H1 (cell line): ENCODE data around the gene DIP2C. TPM values are rescaled to one million over a fixed set of nuclear protein-coding genes. Genes with fewer than 3 reads are reported as not detected.

Source experiments
- CTCF ChIA-PET: fragments of 300-600 bp; sonication (Branson Sonifier 250); formaldehyde crosslinking; loops from one replicate; lab custom pipeline; 2021; ENCODE audit not compliant: partially characterized antibody; lab: Charles Lee
- POLR2A ChIA-PET: fragments of 300-600 bp; sonication (Branson Sonifier 250); formaldehyde crosslinking; loops from one replicate; lab custom pipeline; 2021; ENCODE audit warnings: inconsistent platforms; ENCODE audit not compliant: partially characterized antibody; lab: Charles Lee
- DNase-seq, 2 experiments: peaks; one replicate each; pipeline versions ENCODE4 v3.0.0 to v3.0.0-alpha.2; 2010 to 2022; ENCODE audit warnings: low spot score in 2 of 2, low read depth in 1 of 2, mixed read lengths in 1 of 2
- FAIRE-seq: peaks from 2 replicates; lab custom pipeline; 2011; peaks lifted over from hg19 to GRCh38; lab: Jason Lieb, UNC
- H2AFZ ChIP-seq: 2 replicates; pipeline ENCODE4 v1.8.1; 2012; ENCODE audit warnings: low read length, inconsistent platforms
- H2AK5ac ChIP-seq: 2 replicates; pipeline ENCODE4 v1.6.1; 2013; ENCODE audit warnings: low read depth, low read length
- H2BK120ac ChIP-seq: replicated peaks from 2 replicates; pipeline ENCODE3; 2013; ENCODE audit warnings: low read depth, low read length, inconsistent platforms
- H2BK12ac ChIP-seq: 2 replicates; pipeline ENCODE4 v1.6.1; 2013; ENCODE audit warnings: low read depth, low read length
- H2BK15ac ChIP-seq: 2 replicates; pipeline ENCODE4 v1.6.1; 2013; ENCODE audit warnings: low read length
- H2BK20ac ChIP-seq: 2 replicates; pipeline ENCODE4 v1.6.1; 2013; ENCODE audit warnings: low read length
- H2BK5ac ChIP-seq: 2 replicates; pipeline ENCODE4 v1.6.1; 2013; ENCODE audit warnings: low read depth, low read length
- H3K14ac ChIP-seq: 2 replicates; pipeline ENCODE4 v1.6.1; 2013; ENCODE audit warnings: inconsistent platforms; ENCODE audit not compliant: insufficient read length
- H3K18ac ChIP-seq: 2 replicates; pipeline ENCODE4 v1.6.1; 2013; ENCODE audit warnings: low read length; ENCODE audit errors: extremely low read depth
- H3K23ac ChIP-seq: 2 replicates; pipeline ENCODE4 v1.6.1; 2013; ENCODE audit warnings: inconsistent platforms; ENCODE audit not compliant: insufficient read length
- H3K23me2 ChIP-seq: 2 replicates; pipeline ENCODE4 v1.6.1; 2013; ENCODE audit warnings: low read depth, low read length
- H3K27ac ChIP-seq: 2 replicates; pipeline ENCODE4 v1.6.1; 2011; ENCODE audit warnings: low read depth, low read length, inconsistent platforms
- H3K27me3 ChIP-seq, 4 experiments: replicated peaks in 1 of 4; 1 replicate in 1 of 4; 2 replicates in 3 of 4; pipeline versions ENCODE4 v1.6.1 to v1.8.1; 2011 to 2013; ENCODE audit warnings: low read length in 3 of 4, mild to moderate bottlenecking in 3 of 4, inconsistent platforms in 2 of 4, mixed read lengths in 2 of 4, moderate library complexity in 1 of 4; ENCODE audit not compliant: control insufficient read depth in 3 of 4, insufficient read depth in 3 of 4; ENCODE audit errors: extremely low read depth in 1 of 4
- H3K36me3 ChIP-seq, 4 experiments: 2 replicates each; pipeline versions ENCODE4 v1.6.1 to v1.8.1; 2011 to 2013; ENCODE audit warnings: mild to moderate bottlenecking in 4 of 4, low read length in 3 of 4, moderate library complexity in 2 of 4, control low read depth in 1 of 4, inconsistent platforms in 1 of 4; ENCODE audit not compliant: insufficient read depth in 4 of 4, control insufficient read depth in 2 of 4
- H3K4ac ChIP-seq: replicated peaks from 2 replicates; pipeline ENCODE3; 2013; ENCODE audit warnings: low read length, low read depth, mixed read lengths, inconsistent platforms; ENCODE audit not compliant: insufficient read length
- H3K4me1 ChIP-seq, 4 experiments: replicated peaks in 1 of 4; 1 replicate in 1 of 4; 2 replicates in 3 of 4; pipeline versions ENCODE4 v1.6.1 to v1.8.1; 2011 to 2013; ENCODE audit warnings: low read length in 3 of 4, inconsistent platforms in 2 of 4, mixed read lengths in 1 of 4; ENCODE audit not compliant: insufficient read depth in 4 of 4, control insufficient read depth in 3 of 4
- H3K4me2 ChIP-seq, 2 experiments: 2 replicates each; pipeline versions ENCODE4 v1.6.1 to v1.8.1; 2011 to 2013; ENCODE audit warnings: low read depth in 2 of 2, low read length in 2 of 2, control low read depth in 1 of 2, inconsistent platforms in 1 of 2, mild to moderate bottlenecking in 1 of 2; ENCODE audit not compliant: insufficient read depth in 1 of 2
- H3K4me3 ChIP-seq, 4 experiments: fragments of 200-600, 300-600 bp in 1 of 4; sonication (generic), shearing (Covaris generic), sonication (Bioruptor Twin) in 1 of 4; 2 replicates each; pipeline versions ENCODE4 v1.5.1 to v1.8.1; 2011 to 2016; ENCODE audit warnings: low read length in 4 of 4, low read depth in 3 of 4, control low read depth in 2 of 4, inconsistent platforms in 2 of 4, mild to moderate bottlenecking in 2 of 4, mixed read lengths in 1 of 4, moderate library complexity in 1 of 4; ENCODE audit not compliant: insufficient read depth in 2 of 4; ENCODE audit errors: extremely low read depth in 1 of 4
- H3K56ac ChIP-seq: replicated peaks from 2 replicates; pipeline ENCODE3; 2013; ENCODE audit warnings: low read depth, mild to moderate bottlenecking, mixed read lengths, low read length, inconsistent platforms; ENCODE audit not compliant: insufficient read length
- H3K79me1 ChIP-seq: 2 replicates; pipeline ENCODE4 v1.6.1; 2013; ENCODE audit warnings: low read depth, low read length, control low read depth
- H3K79me2 ChIP-seq, 2 experiments: 2 replicates each; pipeline versions ENCODE4 v1.6.1 to v1.8.1; 2012 to 2013; ENCODE audit warnings: low read length in 2 of 2, mild to moderate bottlenecking in 2 of 2, inconsistent platforms in 1 of 2; ENCODE audit not compliant: insufficient read depth in 2 of 2, control insufficient read depth in 1 of 2
- H3K9ac ChIP-seq, 4 experiments: replicated peaks in 1 of 4; 1 replicate in 1 of 4; 2 replicates in 3 of 4; pipeline versions ENCODE4 v1.6.1 to v1.8.1; 2011 to 2013; ENCODE audit warnings: low read depth in 3 of 4, low read length in 3 of 4, control low read depth in 2 of 4, mild to moderate bottlenecking in 2 of 4, moderate library complexity in 2 of 4, inconsistent platforms in 1 of 4; ENCODE audit errors: extremely low read depth in 1 of 4
- H3K9me3 ChIP-seq, 2 experiments: 2 replicates each; pipeline versions ENCODE4 v1.6.1 to v1.8.1; 2012 to 2013; ENCODE audit warnings: mild to moderate bottlenecking in 2 of 2, moderate library complexity in 2 of 2, control low read depth in 1 of 2, inconsistent platforms in 1 of 2, low read depth in 1 of 2, low read length in 1 of 2, mixed read lengths in 1 of 2; ENCODE audit not compliant: insufficient read depth in 2 of 2
- H4K20me1 ChIP-seq, 2 experiments: replicated peaks in 1 of 2; 2 replicates each; pipeline versions ENCODE3 to v1.8.1; 2011 to 2013; ENCODE audit warnings: inconsistent platforms in 2 of 2, low read length in 2 of 2, mild to moderate bottlenecking in 1 of 2; ENCODE audit not compliant: insufficient read depth in 2 of 2, control insufficient read depth in 1 of 2
- H4K5ac ChIP-seq: 2 replicates; pipeline ENCODE4 v1.6.1; 2013; ENCODE audit warnings: low read length, low read depth, mixed read lengths, inconsistent platforms; ENCODE audit not compliant: insufficient read length
- H4K8ac ChIP-seq: 2 replicates; pipeline ENCODE4 v1.8.0; 2013; ENCODE audit warnings: mild to moderate bottlenecking, moderate library complexity, low read length, inconsistent platforms; ENCODE audit not compliant: insufficient read depth; ENCODE audit errors: extremely low read depth
- H4K91ac ChIP-seq: replicated peaks from 2 replicates; pipeline ENCODE3; 2013; ENCODE audit warnings: low read length, mixed read lengths, inconsistent platforms; ENCODE audit not compliant: insufficient read length
- CREB1 ChIP-seq: IDR thresholded peaks from 2 replicates; pipeline ENCODE4 v1.6.1; 2012; ENCODE audit warnings: inconsistent platforms
- EGR1 ChIP-seq: IDR thresholded peaks from 2 replicates; pipeline ENCODE4 v1.6.1; 2011; ENCODE audit warnings: low read depth, low read length, borderline replicate concordance
- JUND ChIP-seq: IDR thresholded peaks from 2 replicates; pipeline ENCODE4 v1.6.1; 2011; ENCODE audit warnings: mild to moderate bottlenecking, improper control_type of control experiment, low read length
- KDM4A ChIP-seq: IDR thresholded peaks from one replicate; pipeline ENCODE4 v1.7.1; 2012; ENCODE audit warnings: low read depth, mild to moderate bottlenecking, moderate library complexity, low read length, inconsistent platforms; ENCODE audit not compliant: severe bottlenecking
- RNF2 ChIP-seq: fragments of 200-900, 300-1000 bp; sonication (generic); IDR thresholded peaks from 2 replicates; pipeline ENCODE4 v1.7.1; 2016; ENCODE audit warnings: borderline replicate concordance, low read depth, mild to moderate bottlenecking, antibody characterized with exemption, low read length; ENCODE audit not compliant: poor library complexity, severe bottlenecking; ENCODE audit errors: missing control alignments
- TCF12 ChIP-seq: IDR thresholded peaks from 2 replicates; pipeline ENCODE4 v1.6.1; 2011; ENCODE audit warnings: low read depth, mild to moderate bottlenecking, low read length
- WGBS, 2 experiments: shearing (Covaris generic) in 1 of 2; methylation state at CpG; one replicate each; pipeline versions ENCODE4 v1.1.6 to v1.1.7; 2013 to 2015; ENCODE audit warnings: low lambda C conversion rate in 2 of 2, mixed read lengths in 2 of 2, inconsistent platforms in 1 of 2, low coverage in 1 of 2, missing lambda C conversion rate in 1 of 2; ENCODE audit not compliant: insufficient replicate concordance in 2 of 2, insufficient coverage in 1 of 2, insufficient read length in 1 of 2; ENCODE audit errors: extremely low coverage in 1 of 2, missing lambda C conversion rate in 1 of 2; 5-methylcytosine and 5-hydroxymethylcytosine counted together
- polyA plus RNA-seq, 7 experiments: library from polyadenylated mRNA; depleted of rRNA in 3 of 7; stranded (reverse) in 5 of 7; unstranded in 2 of 7; fragments of >200 nt in 5 of 7; fragments of 200-250 nt in 2 of 7; gene quantifications; 1 replicate in 5 of 7; 2 replicates in 1 of 7; 4 replicates in 1 of 7; pipeline versions ENCODE4 v1.2.1 to v1.2.3, GENCODE V29; 2011 to 2013; ENCODE audit warnings: missing spikeins in 2 of 7, mixed read lengths in 2 of 7
- total RNA-seq: library from RNA; stranded (reverse); fragmentation: NEBNext Ultra II Directional; extraction: Animal tissue kit (Norgen Biotek cat#: 25700); gene quantifications from 2 replicates; pipeline ENCODE4 v1.2.1, GENCODE V29; 2021
- TF ChIP-seq, protein P1 (sequence below): IDR thresholded peaks from 2 replicates; pipeline ENCODE4 v1.6.1; 2012; ENCODE audit warnings: inconsistent platforms

DIP2C gene
- total and polyA plus RNA-seq, 2 of the 8 experiments (the other 6 are each of a cell fraction or from before 2014, with no cell fraction given), result 3.8 to 9.3 TPM

DNA sequence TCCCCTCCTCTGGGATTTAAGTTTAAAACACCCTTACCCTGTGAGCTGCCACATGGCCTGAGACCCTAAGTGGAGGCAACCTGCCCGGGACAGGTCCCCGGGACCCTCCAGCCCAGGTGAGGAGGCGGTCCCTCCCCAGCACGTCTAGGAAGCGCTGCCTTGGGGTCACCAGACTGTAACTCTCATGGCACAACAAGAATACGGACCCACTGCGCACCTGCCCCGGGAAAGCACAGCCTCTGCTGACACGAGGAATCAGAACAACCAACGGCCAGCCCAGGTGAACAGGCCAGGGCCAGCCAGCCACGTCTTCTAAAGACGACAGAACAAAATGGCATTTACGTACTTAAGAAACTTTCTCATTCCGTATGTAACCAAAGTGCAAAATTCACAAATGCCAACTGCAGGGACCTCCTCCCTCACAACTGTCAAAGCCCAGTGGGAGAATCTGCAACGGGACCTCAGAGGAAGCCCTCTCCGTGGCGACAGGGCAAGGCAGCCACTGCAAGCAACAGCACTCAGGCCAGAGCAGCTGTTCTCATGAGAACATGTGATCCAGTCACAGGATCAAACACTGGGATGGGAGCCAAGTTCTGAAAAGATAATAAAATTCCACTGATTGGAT lies 208.4 kb downstream of the DIP2C start:
- 90% methylated on average over 17 of the region's 17 CpGs; no CpG with 5 or more reads in 1 of the 2 experiments for whole genome bisulfite sequencing, 2 experiments
- no peaks in the 10 kb centered on the region; the same call in 1 of the 2 replicates for H3K23me2 ChIP-seq
- H3K4ac ChIP-seq, result no peak overlapping the region
- peak in 1 of 2 experiments; percentile 27 for DNase-seq
- H4K91ac ChIP-seq, result no peak overlapping the region
- H3K4me1 ChIP-seq, result peaks cover 0 to 11% (median 4%) of the 10 kb centered on the region in 4 experiments; a peak in 4 of 7 replicates
- no peak overlapping the region for H4K5ac ChIP-seq
- no peak overlapping the region for H3K9ac ChIP-seq
- no peaks in the 10 kb centered on the region for H3K79me2 ChIP-seq
- no peak overlapping the region for H2BK12ac ChIP-seq
- POLR2A ChIA-PET, result no interaction called here
- H3K4me2 ChIP-seq, result no peak overlapping the region
- no peak overlapping the region for H3K4me3 ChIP-seq
- peaks cover 0 to 8% of the 10 kb centered on the region in 2 experiments for H4K20me1 ChIP-seq
- H2AK5ac ChIP-seq, result no peak overlapping the region
- no peaks in the 10 kb centered on the region for H3K36me3 ChIP-seq
- H3K79me1 ChIP-seq, result no peaks in the 10 kb centered on the region
- CTCF ChIA-PET, result interaction anchor here (1.9 kb wide), 1 partner anchor 16 kb away, joined by 6 read pairs; no protein-coding TSS in a partner anchor
- TF ChIP-seq JUND, result no peak
- no peak for TF ChIP-seq CREB1
- TF ChIP-seq RNF2, result no peak
- TF ChIP-seq EGR1, result no peak
- no peak for TF ChIP-seq TCF12
- TF ChIP-seq, protein P1, sequence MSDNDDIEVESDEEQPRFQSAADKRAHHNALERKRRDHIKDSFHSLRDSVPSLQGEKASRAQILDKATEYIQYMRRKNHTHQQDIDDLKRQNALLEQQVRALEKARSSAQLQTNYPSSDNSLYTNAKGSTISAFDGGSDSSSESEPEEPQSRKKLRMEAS, result no peak
- TF ChIP-seq KDM4A, result no peak
- H2BK120ac ChIP-seq, result no peak overlapping the region
- no peak overlapping the region for H2BK5ac ChIP-seq
- H3K56ac ChIP-seq, result no peak overlapping the region
- no peaks in the 10 kb centered on the region; a peak in 2 of 7 replicates for H3K27me3 ChIP-seq
- H3K14ac ChIP-seq, result no peak overlapping the region
- no peak overlapping the region for H2AFZ ChIP-seq
- H2BK20ac ChIP-seq, result no peak overlapping the region
- no peak overlapping the region for H2BK15ac ChIP-seq
- FAIRE-seq, result no peak
- H3K18ac ChIP-seq, result no peak overlapping the region
- H3K23ac ChIP-seq, result no peak overlapping the region
- no peak overlapping the region for H4K8ac ChIP-seq
- no peaks in the 10 kb centered on the region for H3K9me3 ChIP-seq
- no peak overlapping the region for H3K27ac ChIP-seq
